IMR-90 (cell line): ENCODE measurements around the gene MRPL1. TPM values are rescaled to one million over a fixed set of nuclear protein-coding genes. Genes with fewer than 3 reads are reported as not detected.

Experiments used
- ATAC-seq: fragments of 200-7000 bp; cut with Tn5 transposase; 2 replicates; pipeline ENCODE4 v1.9.1; 2020; ENCODE audit warnings: low read depth, mild to moderate bottlenecking, moderate library complexity
- BruUV-seq: library from RNA; stranded (reverse); fragments of 400-500 nt; replicated peaks from 2 replicates; lab custom pipeline; 2021; lab: Mats Ljungman, UMichigan
- CTCF ChIA-PET: fragments of 300-600 bp; formaldehyde crosslinking; extraction: SDS; loops from one replicate; lab custom pipeline; 2021; ENCODE audit warnings: antibody characterized with exemption; lab: Yijun Ruan, JAX
- POLR2A ChIA-PET: fragments of 300-600 bp; sonication (Branson Sonifier 250); formaldehyde crosslinking; loops from one replicate; lab custom pipeline; 2022; ENCODE audit warnings: antibody characterized with exemption; ENCODE audit not compliant: unreplicated experiment; lab: Charles Lee
- DNase-seq: peaks from one replicate; pipeline ENCODE4 v3.0.0; 2013
- H2AFZ ChIP-seq: replicated peaks from 2 replicates; pipeline ENCODE3; 2013; ENCODE audit warnings: low read length, mild to moderate bottlenecking; ENCODE audit not compliant: poor library complexity
- H2AK5ac ChIP-seq: 2 replicates; pipeline ENCODE4 v1.6.1; 2013; ENCODE audit warnings: low read depth, low read length, inconsistent platforms
- H2AK9ac ChIP-seq: replicated peaks from 2 replicates; pipeline ENCODE3; 2013; ENCODE audit warnings: mild to moderate bottlenecking, low read depth, low read length, moderate library complexity; ENCODE audit not compliant: poor library complexity
- H2BK120ac ChIP-seq: 2 replicates; pipeline ENCODE4 v1.6.1; 2013; ENCODE audit warnings: low read depth, low read length, inconsistent platforms
- H2BK15ac ChIP-seq: 3 replicates; pipeline ENCODE4 v1.6.1; 2013; ENCODE audit warnings: low read depth, low read length, inconsistent platforms
- H2BK20ac ChIP-seq: 2 replicates; pipeline ENCODE4 v1.6.1; 2013; ENCODE audit warnings: low read depth, mild to moderate bottlenecking, inconsistent platforms, low read length, moderate library complexity
- H2BK5ac ChIP-seq: 2 replicates; pipeline ENCODE4 v1.6.1; 2013; ENCODE audit warnings: mild to moderate bottlenecking, low read depth, low read length, inconsistent platforms; ENCODE audit not compliant: poor library complexity, severe bottlenecking
- H3K14ac ChIP-seq: replicated peaks from 2 replicates; pipeline ENCODE4 v1.6.1; 2013; ENCODE audit warnings: low read depth, low read length, inconsistent platforms
- H3K18ac ChIP-seq: 2 replicates; pipeline ENCODE4 v1.6.1; 2013; ENCODE audit warnings: low read depth, low read length, control low read depth
- H3K23ac ChIP-seq: 2 replicates; pipeline ENCODE4 v1.6.1; 2013; ENCODE audit warnings: low read depth, low read length, inconsistent platforms
- H3K27ac ChIP-seq: 2 replicates; pipeline ENCODE4 v1.5.1; 2013; ENCODE audit warnings: mild to moderate bottlenecking, control low read depth, low read length; ENCODE audit not compliant: insufficient read depth
- H3K27me3 ChIP-seq: 2 replicates; pipeline ENCODE4 v1.6.1; 2013; ENCODE audit warnings: low read length; ENCODE audit not compliant: control insufficient read depth, insufficient read depth
- H3K36me3 ChIP-seq: 2 replicates; pipeline ENCODE4 v1.6.1; 2013; ENCODE audit warnings: low read length, mixed read lengths; ENCODE audit not compliant: control insufficient read depth, insufficient read depth
- H3K4ac ChIP-seq: 2 replicates; pipeline ENCODE4 v1.6.1; 2013; ENCODE audit warnings: low read depth, low read length, inconsistent platforms
- H3K4me1 ChIP-seq: 2 replicates; pipeline ENCODE4 v1.6.1; 2013; ENCODE audit warnings: low read length, mixed read lengths; ENCODE audit not compliant: control insufficient read depth, insufficient read depth
- H3K4me2 ChIP-seq: 2 replicates; pipeline ENCODE4 v1.6.1; 2013; ENCODE audit warnings: low read depth, mild to moderate bottlenecking, control low read depth, low read length, moderate library complexity
- H3K4me3 ChIP-seq: 2 replicates; pipeline ENCODE4 v1.5.1; 2013; ENCODE audit warnings: low read depth, mild to moderate bottlenecking, control low read depth, low read length, moderate library complexity; ENCODE audit not compliant: insufficient read depth
- H3K56ac ChIP-seq: 2 replicates; pipeline ENCODE4 v1.6.1; 2013; ENCODE audit warnings: low read length, inconsistent platforms; ENCODE audit not compliant: insufficient read depth; ENCODE audit errors: extremely low read depth
- H3K79me1 ChIP-seq, 2 experiments: 2 replicates each; pipeline ENCODE4 v1.6.1; 2013; ENCODE audit warnings: low read length in 2 of 2, inconsistent platforms in 1 of 2, low read depth in 1 of 2
- H3K9ac ChIP-seq: 2 replicates; pipeline ENCODE4 v1.6.1; 2013; ENCODE audit warnings: low read depth, low read length, control low read depth
- H3K9me1 ChIP-seq: 2 replicates; pipeline ENCODE4 v1.6.1; 2013; ENCODE audit warnings: low read length, inconsistent platforms; ENCODE audit not compliant: insufficient read depth
- H3K9me3 ChIP-seq: 2 replicates; pipeline ENCODE4 v1.6.1; 2013; ENCODE audit warnings: low read length; ENCODE audit not compliant: control insufficient read depth, insufficient read depth
- H4K20me1 ChIP-seq: 2 replicates; pipeline ENCODE4 v1.6.1; 2013; ENCODE audit warnings: low read length, inconsistent platforms; ENCODE audit not compliant: insufficient read depth
- H4K5ac ChIP-seq: 2 replicates; pipeline ENCODE4 v1.6.1; 2013; ENCODE audit warnings: mild to moderate bottlenecking, low read depth, low read length, control low read depth
- H4K8ac ChIP-seq, 2 experiments: 2 replicates each; pipeline ENCODE4 v1.6.1; 2013; ENCODE audit warnings: low read depth in 2 of 2, low read length in 2 of 2, control low read depth in 1 of 2, inconsistent platforms in 1 of 2
- H4K91ac ChIP-seq: 2 replicates; pipeline ENCODE4 v1.6.1; 2013; ENCODE audit warnings: low read depth, low read length, inconsistent platforms; ENCODE audit not compliant: insufficient read depth
- ELK1 ChIP-seq: fragments of 150-350 bp; IDR thresholded peaks from 2 replicates; pipeline ENCODE4 v1.6.1; 2016; ENCODE audit warnings: low read depth, mild to moderate bottlenecking, low read length, moderate library complexity, borderline replicate concordance
- MXI1 ChIP-seq: IDR thresholded peaks from 2 replicates; pipeline ENCODE4 v1.6.1; 2012; ENCODE audit warnings: low read depth, mild to moderate bottlenecking, low read length, moderate library complexity, borderline replicate concordance
- WGBS, 2 experiments: methylation state at CpG; one replicate each; pipeline versions ENCODE4 v1.1.5 to v1.1.7; 2013; ENCODE audit warnings: missing lambda C conversion rate in 2 of 2; ENCODE audit not compliant: insufficient read length in 1 of 2; ENCODE audit errors: extremely low coverage in 2 of 2; 5-methylcytosine and 5-hydroxymethylcytosine counted together
- dilution Hi-C: fragments of 300-500 bp; cut with HindIII; formaldehyde crosslinking; loops from one replicate; pipeline ENCODE4 v1.14.3; 2018; ENCODE audit warnings: low sequenced_read_pairs; ENCODE audit not compliant: unreplicated experiment
- in situ Hi-C: fragments of 300-500 bp; cut with MboI; formaldehyde crosslinking; loops from 3 replicates; pipeline ENCODE4 v1.14.3; 2019; ENCODE audit warnings: low sequenced_read_pairs, inconsistent platforms, mixed read lengths
- intact Hi-C: fragments of 100-400 bp; cut with micrococcal nuclease; formaldehyde crosslinking; loops from 2 replicates; pipeline ENCODE4 v1.10.0; 2022
- polyA plus RNA-seq, 3 experiments: library from polyadenylated mRNA; depleted of rRNA; stranded (reverse); fragments of >200 nt; gene quantifications; 2 replicates each; pipeline ENCODE4 v1.2.3, GENCODE V29; 2012; ENCODE audit warnings: low replicate concordance in 1 of 3
- total RNA-seq: library from RNA; depleted of rRNA; stranded (reverse); fragments of >200 nt; gene quantifications from 2 replicates; pipeline ENCODE4 v1.2.3, GENCODE V29; 2012

MRPL1 gene
- total and polyA plus RNA-seq, 2 of the 4 experiments (the other 2 are of a cell fraction) = 13.4 to 22.5 TPM

- H3K56ac ChIP-seq = peak within 1 kb of the TSS; percentile 66; the same call in 1 of the 2 replicates
- H3K27me3 ChIP-seq = no peaks in the 10 kb centered on the region
- peak within 1 kb of the TSS; percentile 74 for H2BK5ac ChIP-seq
- no peaks in the 10 kb centered on the region for H3K9me1 ChIP-seq
- peak within 1 kb of the TSS; percentile 51; the same call in 1 of the 2 replicates for H3K18ac ChIP-seq
- H3K4me1 ChIP-seq = peaks cover 2% of the 10 kb centered on the region
- H3K4me2 ChIP-seq = peak within 1 kb of the TSS; percentile 85
- H3K27ac ChIP-seq = peak within 1 kb of the TSS; percentile 83
- WGBS, 2 experiments = 0% methylated on average over 42 of the region's 89 CpGs; no CpG with 5 or more reads in 1 of the 2 experiments
- peak within 1 kb of the TSS; percentile 64 for H3K4ac ChIP-seq
- peak within 1 kb of the TSS; percentile 88 for H3K9ac ChIP-seq
- no TSS peak for BruUV-seq
- no peaks in the 10 kb centered on the region for H3K9me3 ChIP-seq
- intact Hi-C loops = loop anchor here (1.0 to 5.0 kb wide), 3 partner anchors 42 to 122 kb away; partner anchors contain the start of gene MRPL1
- H4K5ac ChIP-seq = 0 out of 2 replicates have a peak within 1 kb of the TSS, but pooled peaks have one; percentile 2
- H2BK20ac ChIP-seq = no peak within 1 kb of the TSS
- H2AK5ac ChIP-seq = peak within 1 kb of the TSS; percentile 34
- CTCF ChIA-PET = interaction anchor here (1.6 kb wide), 1 partner anchor 11 kb away, joined by 8 read pairs; no protein-coding TSS in a partner anchor
- H3K14ac ChIP-seq = 0 out of 2 replicates have a peak within 1 kb of the TSS, but pooled peaks have one; percentile 68
- H4K91ac ChIP-seq = no peak within 1 kb of the TSS; the same call in 1 of the 2 replicates
- DNase-seq = peak; percentile 73
- ATAC-seq = peak; percentile 45
- H3K4me3 ChIP-seq = peak within 1 kb of the TSS; percentile 94
- H2BK15ac ChIP-seq = no peak within 1 kb of the TSS; the same call in 2 of the 3 replicates
- POLR2A ChIA-PET = no interaction called here
- H4K20me1 ChIP-seq = peaks cover 16% of the 10 kb centered on the region; the same call in 1 of the 2 replicates
- H3K36me3 ChIP-seq = no peaks in the 10 kb centered on the region
- peak within 1 kb of the TSS; percentile 98 for H2AFZ ChIP-seq
- TF ChIP-seq MXI1 = 0 out of 2 replicates have a peak, but pooled peaks have one; percentile 8
- no peak for TF ChIP-seq ELK1
- no peak within 1 kb of the TSS for H2BK120ac ChIP-seq
- peak within 1 kb of the TSS; percentile 75 for H2AK9ac ChIP-seq
- dilution Hi-C loops = no loop called here
- in situ Hi-C loops = no loop called here
- H3K79me1 ChIP-seq = peaks cover 8 to 12% of the 10 kb centered on the region in 2 experiments
- peak within 1 kb of the TSS; percentile 60; the same call in 1 of the 2 replicates for H3K23ac ChIP-seq
- H4K8ac ChIP-seq = peak within 1 kb of the TSS; percentile 57 to 74; a peak in 3 of 4 replicates
Observed at GRCh38 chr4:77818602-77819403, 43.8 kb upstream of the MRPL1 start, which contains the start of gene CNOT6L. TSS of gene CNOT6L (minus strand) at chr4:77819368. CDS start at chr4:77819308, 60 bp downstream.
